Rectal smooth muscle tissue (tissue), 1 donor: Measurements from ENCODE around the gene PPM1L.

ENCODE experiments used
- H3K27ac ChIP-seq: one replicate; pipeline ENCODE4 v1.7.0; 2013; ENCODE audit warnings: low read depth, low read length, inconsistent platforms
- H3K27me3 ChIP-seq: one replicate; pipeline ENCODE4 v1.7.0; 2013; ENCODE audit warnings: low read length; ENCODE audit not compliant: control insufficient read depth, insufficient read depth
- H3K36me3 ChIP-seq: one replicate; pipeline ENCODE4 v1.7.0; 2013; ENCODE audit warnings: low read length; ENCODE audit not compliant: control insufficient read depth, insufficient read depth
- H3K4me1 ChIP-seq: one replicate; pipeline ENCODE4 v1.7.0; 2013; ENCODE audit warnings: low read length; ENCODE audit not compliant: control insufficient read depth, insufficient read depth
- H3K4me3 ChIP-seq: one replicate; pipeline ENCODE4 v1.7.0; 2013; ENCODE audit warnings: low read length
- H3K9ac ChIP-seq: one replicate; pipeline ENCODE4 v1.7.0; 2013; ENCODE audit warnings: low read length

PPM1L gene

GRCh38 chr3:160929595-160929994, 173.6 kb downstream of the PPM1L start:
- no peaks in the 10 kb centered on the region for H3K36me3 ChIP-seq
- H3K27ac ChIP-seq: no peak overlapping the region
- H3K9ac ChIP-seq: no peak overlapping the region

DNA sequence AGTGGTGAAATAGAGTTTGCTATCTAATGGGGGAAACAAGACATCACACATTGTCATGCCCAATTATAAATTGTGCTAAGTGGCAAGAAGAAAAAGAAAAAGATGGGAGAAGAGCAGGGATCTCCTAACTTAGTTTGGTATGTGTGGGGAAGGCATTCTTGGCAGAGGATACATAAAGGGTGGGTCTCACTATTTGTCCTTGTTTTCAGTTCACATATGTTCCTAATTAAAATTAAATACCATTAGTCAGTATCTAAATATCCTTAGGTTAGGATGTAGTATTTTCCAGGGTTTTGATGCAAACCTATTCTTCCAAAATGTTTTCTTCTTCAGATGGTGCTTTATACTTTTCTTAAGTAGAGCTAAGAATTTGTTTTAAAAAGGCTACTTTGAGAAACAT, 175.4 kb downstream of the PPM1L start:
- Histone ChIP-seq H3K36me3 (no peaks in the 10 kb centered on the region), H3K4me3 (no peak overlapping the region), H3K27ac (no peak overlapping the region), H3K9ac (no peak overlapping the region), H3K4me1 (no peaks in the 10 kb centered on the region), H3K27me3 (no peaks in the 10 kb centered on the region)

More at GRCh38 chr3:160929595-160929994, 173.6 kb downstream of the PPM1L start:
- Histone ChIP-seq H3K4me3 (no peak overlapping the region), H3K27me3 (no peaks in the 10 kb centered on the region), H3K4me1 (no peaks in the 10 kb centered on the region)

- no peak overlapping the region for H3K9ac ChIP-seq
- H3K4me1 ChIP-seq: no peaks in the 10 kb centered on the region
- H3K27ac ChIP-seq: no peak overlapping the region
- H3K36me3 ChIP-seq: no peaks in the 10 kb centered on the region
- no peaks in the 10 kb centered on the region for H3K27me3 ChIP-seq
- no peak overlapping the region for H3K4me3 ChIP-seq
Observed at GRCh38 chr3:160935413-160936095, 179.5 kb downstream of the PPM1L start.

GRCh38 chr3:160941885-160942494, 186.0 kb downstream of the PPM1L start:
- H3K4me1 ChIP-seq: peaks cover 2% of the 10 kb centered on the region
- H3K4me3 ChIP-seq: no peak overlapping the region
- no peak overlapping the region for H3K9ac ChIP-seq
- H3K27me3 ChIP-seq: no peaks in the 10 kb centered on the region
- no peak overlapping the region for H3K27ac ChIP-seq
- no peaks in the 10 kb centered on the region for H3K36me3 ChIP-seq

DNA sequence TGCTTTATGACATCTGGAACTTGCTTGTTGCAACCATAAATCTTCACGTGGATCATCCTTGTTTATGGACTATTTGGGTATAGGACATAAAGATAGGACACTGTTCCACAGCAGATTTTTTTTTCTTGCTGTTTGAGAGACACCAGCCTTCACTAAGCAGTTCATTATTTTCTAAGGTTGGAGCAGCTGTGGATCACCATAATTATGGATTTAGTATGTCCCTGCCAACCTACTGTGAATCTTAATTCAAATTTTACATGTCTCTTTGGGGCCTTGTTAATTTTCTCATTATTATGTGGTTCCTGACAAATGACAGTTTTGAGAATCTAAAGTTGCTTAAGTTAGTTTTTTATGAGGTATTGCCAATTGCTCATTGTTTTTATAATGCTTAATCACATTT, 188.0 kb downstream of the PPM1L start:
- H3K36me3 ChIP-seq: no peaks in the 10 kb centered on the region
- no peak overlapping the region for H3K27ac ChIP-seq
- no peaks in the 10 kb centered on the region for H3K27me3 ChIP-seq
- H3K9ac ChIP-seq: no peak overlapping the region
- H3K4me3 ChIP-seq: no peak overlapping the region
- H3K4me1 ChIP-seq: peaks cover 2% of the 10 kb centered on the region

GRCh38 chr3:160945336-160945735, 189.3 kb downstream of the PPM1L start:
- H3K36me3 ChIP-seq: no peaks in the 10 kb centered on the region

GRCh38 chr3:160948273-160948672, 192.2 kb downstream of the PPM1L start:
- Histone ChIP-seq H3K9ac (no peak overlapping the region), H3K27me3 (no peaks in the 10 kb centered on the region), H3K36me3 (no peaks in the 10 kb centered on the region), H3K4me3 (no peak overlapping the region), H3K27ac (no peak overlapping the region), H3K4me1 (no peaks in the 10 kb centered on the region)

More at GRCh38 chr3:160945336-160945735, 189.3 kb downstream of the PPM1L start:
- Histone ChIP-seq H3K4me3 (no peak overlapping the region), H3K27me3 (no peaks in the 10 kb centered on the region), H3K9ac (no peak overlapping the region), H3K27ac (no peak overlapping the region), H3K4me1 (peaks cover 2% of the 10 kb centered on the region)

DNA sequence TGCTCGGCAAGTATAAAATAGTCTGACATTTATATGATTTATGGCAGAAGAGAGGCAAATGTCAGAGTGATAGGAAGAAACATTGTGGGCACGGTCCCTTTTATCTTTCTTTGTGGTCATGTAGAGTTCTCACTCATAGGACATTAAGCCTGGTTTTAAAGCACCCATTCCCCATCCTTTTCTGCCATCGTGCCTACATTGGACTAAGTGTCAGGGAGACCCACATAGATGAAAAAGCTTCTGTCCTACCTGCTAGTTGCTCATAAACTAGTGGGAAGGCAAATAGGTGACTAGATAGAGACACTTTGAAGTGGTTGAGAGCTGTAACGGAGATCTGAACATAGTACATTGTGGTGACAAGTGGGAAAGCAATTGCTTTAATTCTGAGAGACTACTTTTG, 193.4 kb downstream of the PPM1L start:
- no peaks in the 10 kb centered on the region for H3K27me3 ChIP-seq
- no peaks in the 10 kb centered on the region for H3K36me3 ChIP-seq
- H3K27ac ChIP-seq: no peak overlapping the region
- no peak overlapping the region for H3K9ac ChIP-seq
- H3K4me1 ChIP-seq: no peaks in the 10 kb centered on the region
- no peak overlapping the region for H3K4me3 ChIP-seq

- Histone ChIP-seq H3K27ac (no peak overlapping the region), H3K27me3 (no peaks in the 10 kb centered on the region), H3K36me3 (no peaks in the 10 kb centered on the region), H3K9ac (no peak overlapping the region), H3K4me3 (no peak overlapping the region), H3K4me1 (no peaks in the 10 kb centered on the region)
Observed at GRCh38 chr3:160950542-160950941, 194.5 kb downstream of the PPM1L start.

DNA sequence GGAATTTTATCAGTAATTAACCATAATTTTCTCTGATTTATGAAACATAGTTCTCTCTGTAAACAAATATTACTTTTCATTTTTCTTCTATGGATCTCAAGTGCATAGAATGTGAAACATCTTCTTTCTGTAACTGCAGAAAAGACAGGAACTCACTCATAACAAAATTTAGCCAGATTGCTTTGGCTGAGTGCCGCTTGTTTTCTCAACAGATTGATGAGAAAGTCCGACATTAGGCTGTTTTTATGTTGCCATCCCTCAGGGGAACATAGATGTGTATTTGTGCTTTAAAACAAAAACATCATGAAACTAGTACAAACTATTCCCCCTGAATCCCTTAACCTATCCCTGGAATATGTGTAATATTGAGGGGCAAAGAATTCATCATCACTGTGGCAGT, 194.9 kb downstream of the PPM1L start:
- Histone ChIP-seq H3K4me3 (no peak overlapping the region), H3K4me1 (no peaks in the 10 kb centered on the region), H3K9ac (no peak overlapping the region), H3K36me3 (no peaks in the 10 kb centered on the region), H3K27ac (no peak overlapping the region), H3K27me3 (no peaks in the 10 kb centered on the region)

DNA sequence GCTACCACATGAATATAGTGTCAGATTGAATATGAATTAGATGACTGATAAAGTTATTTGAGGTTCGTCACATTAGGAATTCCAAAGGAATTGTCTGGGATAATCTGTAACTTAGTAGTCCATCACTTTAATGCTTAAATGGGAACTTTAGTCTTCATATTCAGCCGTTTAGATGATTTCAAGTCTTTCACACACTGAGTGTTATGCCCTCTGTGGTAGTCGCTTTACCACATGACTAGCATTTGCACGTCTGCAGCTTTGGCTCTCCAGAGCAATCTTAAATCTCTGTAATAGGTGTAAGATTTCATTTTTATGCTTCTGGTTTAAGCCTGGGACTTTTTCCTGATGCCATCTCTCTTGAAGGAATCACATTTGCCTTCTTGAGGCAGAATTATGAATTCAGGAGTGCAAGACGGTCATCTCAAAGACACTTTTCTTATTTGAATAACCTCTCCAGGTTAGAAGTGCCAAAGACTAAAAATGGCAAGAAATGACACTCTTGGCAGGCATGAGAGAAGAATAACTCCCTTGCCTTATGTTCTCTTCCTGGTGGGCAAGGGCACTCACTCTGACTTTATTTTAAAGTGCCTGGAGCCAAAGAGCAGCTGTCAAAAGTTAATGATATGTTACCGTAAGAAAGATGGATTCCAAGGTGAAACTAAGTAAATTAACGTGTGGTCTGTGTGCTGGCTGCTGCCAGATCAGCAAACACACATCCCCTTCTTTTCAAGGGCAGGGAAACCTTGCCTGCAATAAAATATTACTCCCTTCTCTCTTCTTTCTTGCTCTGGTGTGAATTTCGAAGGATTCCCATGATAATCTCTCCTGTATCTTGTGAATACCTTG, 195.8 kb downstream of the PPM1L start:
- H3K36me3 ChIP-seq: no peaks in the 10 kb centered on the region
- no peak overlapping the region for H3K4me3 ChIP-seq
- no peak overlapping the region for H3K9ac ChIP-seq
- H3K27me3 ChIP-seq: no peaks in the 10 kb centered on the region
- no peaks in the 10 kb centered on the region for H3K4me1 ChIP-seq
- H3K27ac ChIP-seq: no peak overlapping the region

- H3K9ac ChIP-seq: no peak overlapping the region
- no peaks in the 10 kb centered on the region for H3K36me3 ChIP-seq
- no peaks in the 10 kb centered on the region for H3K4me1 ChIP-seq
- H3K27ac ChIP-seq: no peak overlapping the region
- no peaks in the 10 kb centered on the region for H3K27me3 ChIP-seq
- H3K4me3 ChIP-seq: no peak overlapping the region
Observed at GRCh38 chr3:160953686-160954085, 197.7 kb downstream of the PPM1L start.
